Kidney (tissue), 14 donors: ENCODE results near the gene PRKCI. TPM values are rescaled to one million over a fixed set of nuclear protein-coding genes. Genes with fewer than 3 reads are reported as not detected.
"Not testable (repeated sequence)": the region's sequence is repeated elsewhere in the genome, so short reads cannot be mapped to it uniquely, and the experiment has no call there.

ENCODE experiments used
- DNase-seq, 5 donors: peaks; one replicate each; pipeline ENCODE4 v3.0.0-alpha.2; 2013 to 2020
- FAIRE-seq: peaks from 2 replicates; lab custom pipeline; 2012; peaks lifted over from hg19 to GRCh38; lab: Jason Lieb, UNC
- H3K27ac ChIP-seq, 2 donors: one replicate each; pipeline ENCODE4 v1.7.0; 2013; ENCODE audit warnings: low read depth in 2 of 2, low read length in 2 of 2, inconsistent platforms in 1 of 2
- H3K27me3 ChIP-seq: one replicate; pipeline ENCODE4 v1.7.1; 2013; ENCODE audit warnings: low read length, inconsistent platforms; ENCODE audit not compliant: control insufficient read depth, insufficient read depth
- H3K36me3 ChIP-seq, 3 donors: one replicate each; pipeline versions ENCODE4 v1.7.0 to v1.7.1; 2013; ENCODE audit warnings: low read length in 3 of 3, control low read depth in 1 of 3, inconsistent platforms in 1 of 3; ENCODE audit not compliant: insufficient read depth in 3 of 3, control insufficient read depth in 2 of 3
- H3K4me1 ChIP-seq, 3 donors: one replicate each; pipeline versions ENCODE4 v1.7.0 to v1.7.1; 2013; ENCODE audit warnings: low read length in 3 of 3, inconsistent platforms in 1 of 3, low read depth in 1 of 3; ENCODE audit not compliant: control insufficient read depth in 2 of 3, insufficient read depth in 2 of 3
- H3K4me3 ChIP-seq, 3 donors: one replicate each; pipeline versions ENCODE4 v1.7.0 to v1.8.1; 2013; ENCODE audit warnings: low read length in 3 of 3, control low read depth in 1 of 3, inconsistent platforms in 1 of 3
- H3K9ac ChIP-seq, 3 donors: one replicate each; pipeline versions ENCODE4 v1.7.0 to v1.7.1; 2013; ENCODE audit warnings: low read length in 3 of 3, control low read depth in 1 of 3, inconsistent platforms in 1 of 3
- H3K9me3 ChIP-seq, 3 donors: one replicate each; pipeline versions ENCODE4 v1.7.0 to v1.7.1; 2013; ENCODE audit warnings: low read length in 3 of 3, control low read depth in 1 of 3, inconsistent platforms in 1 of 3; ENCODE audit not compliant: control insufficient read depth in 2 of 3, insufficient read depth in 1 of 3
- CTCF ChIP-seq: IDR thresholded peaks from 3 replicates; pipeline ENCODE4 v1.5.1; 2012; ENCODE audit warnings: mild to moderate bottlenecking, moderate library complexity, borderline replicate concordance; ENCODE audit not compliant: insufficient read depth; ENCODE audit errors: extremely low read depth
- intact Hi-C: fragments of 100-400 bp; cut with DNase I; formaldehyde crosslinking; loops from one replicate; pipeline ENCODE4 v1.11.1; 2022
- polyA plus RNA-seq: library from polyadenylated mRNA; stranded (reverse); fragments of 350-450 nt; fragmentation: Illumina TruSeq; extraction: RNeasy Lipid Tissue Mini Kit (QIAGEN cat#74804); gene quantifications from one replicate; pipeline ENCODE4 v1.2.3, GENCODE V29; 2014; ENCODE audit warnings: low read depth, low replicate concordance; ENCODE audit not compliant: insufficient read depth
- total RNA-seq: library from RNA; stranded (reverse); fragmentation: NEBNext Ultra II Directional; extraction: Animal tissue kit (Norgen Biotek cat#: 25700); gene quantifications from one replicate; pipeline ENCODE4 v1.2.1, GENCODE V29; 2021
- donor health status: control.
- donor health status: control.
- donor health status: control.
- donor health status: control.
- donor health status: control.
- donor health status: DM: yes; HTN: yes; CAD: no.
- donor health status: Normal renal cell carcinoma (clear cell type).

PRKCI gene
- total and polyA plus RNA-seq, 2 donors from 2014 or later = 12.6 to 41.5 TPM

GRCh38 chr3:170324962-170325361 is 102.7 kb downstream of the PRKCI start:
- Histone ChIP-seq H3K36me3 (no peaks in the 10 kb centered on the region), H3K27me3 (no peaks in the 10 kb centered on the region)
- no peak for FAIRE-seq

GRCh38 chr3:170327040-170327808 is 105.0 kb downstream of the PRKCI start:
- Histone ChIP-seq H3K36me3 (no peaks in the 10 kb centered on the region), H3K27ac (no peak overlapping the region), H3K4me1 (peaks cover 5 to 9% (median 6%) of the 10 kb centered on the region in 3 donors), H3K9ac (no peak overlapping the region), H3K4me3 (no peak overlapping the region), H3K27me3 (no peaks in the 10 kb centered on the region), H3K9me3 (no peaks in the 10 kb centered on the region)
- no peak for TF ChIP-seq CTCF
- FAIRE-seq (no peak), DNase-seq (peak in 1 of 5 donors; percentile 67)
- intact Hi-C loops = no loop called here

More at GRCh38 chr3:170324962-170325361, 102.7 kb downstream of the PRKCI start:
- DNase-seq = no peak
- H3K9ac ChIP-seq = no peak overlapping the region
- H3K4me1 ChIP-seq = peaks cover 2 to 10% (median 6%) of the 10 kb centered on the region in 3 donors
- TF ChIP-seq CTCF = no peak
- H3K27ac ChIP-seq = no peak overlapping the region
- no peak overlapping the region for H3K4me3 ChIP-seq
- no peaks in the 10 kb centered on the region for H3K9me3 ChIP-seq
- intact Hi-C loops = no loop called here

- H3K27ac ChIP-seq, H3K9ac ChIP-seq, DNase-seq, H3K36me3 ChIP-seq, H3K9me3 ChIP-seq, H3K27me3 ChIP-seq, H3K4me3 ChIP-seq, H3K4me1 ChIP-seq, intact Hi-C loops, FAIRE-seq: not testable (repeated sequence)
These were observed 105.8 kb downstream of the PRKCI start for GRCh38 chr3:170327868-170328548.

DNA sequence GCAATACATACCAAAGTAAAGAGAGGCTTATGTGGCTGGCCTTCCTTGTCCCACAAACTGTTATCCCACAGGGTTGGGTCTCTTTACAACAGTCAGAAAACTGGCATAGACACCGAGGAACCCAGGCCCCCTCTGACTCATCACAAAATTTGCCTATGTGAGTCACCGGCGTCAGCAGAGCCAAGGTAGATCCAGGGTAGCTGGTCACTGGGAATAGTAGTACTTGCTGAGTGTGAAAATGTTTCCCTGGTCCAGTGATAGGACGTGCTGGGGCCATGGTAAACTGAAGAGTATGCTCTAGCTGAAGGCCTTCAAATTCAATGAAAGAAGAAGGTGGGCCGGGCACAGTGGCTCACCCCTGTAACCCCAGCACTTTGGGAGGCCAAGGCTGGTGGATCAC is 108.1 kb downstream of the PRKCI start:
- Histone ChIP-seq H3K9me3 (no peaks in the 10 kb centered on the region), H3K4me3 (no peak overlapping the region), H3K27me3 (no peaks in the 10 kb centered on the region), H3K36me3 (no peaks in the 10 kb centered on the region), H3K27ac (no peak overlapping the region), H3K9ac (no peak overlapping the region), H3K4me1 (peaks cover 0 to 4% (median 0%) of the 10 kb centered on the region in 3 donors)
- FAIRE-seq (no peak), DNase-seq (no peak)
- TF ChIP-seq CTCF = no peak
- intact Hi-C loops = no loop called here
